ENCODE data around the gene EBP. TPM values are rescaled to one million over a fixed set of nuclear protein-coding genes. Genes with fewer than 3 reads are reported as not detected.
A peak's percentile ranks its signal among the peaks of the same experiment; 100 is the strongest.

Gene EBP
- polyA plus RNA-seq, 1 donor (not counting 4 experiments of a cell fraction or from before 2014, with no cell fraction given), result 194 TPM

DNA sequence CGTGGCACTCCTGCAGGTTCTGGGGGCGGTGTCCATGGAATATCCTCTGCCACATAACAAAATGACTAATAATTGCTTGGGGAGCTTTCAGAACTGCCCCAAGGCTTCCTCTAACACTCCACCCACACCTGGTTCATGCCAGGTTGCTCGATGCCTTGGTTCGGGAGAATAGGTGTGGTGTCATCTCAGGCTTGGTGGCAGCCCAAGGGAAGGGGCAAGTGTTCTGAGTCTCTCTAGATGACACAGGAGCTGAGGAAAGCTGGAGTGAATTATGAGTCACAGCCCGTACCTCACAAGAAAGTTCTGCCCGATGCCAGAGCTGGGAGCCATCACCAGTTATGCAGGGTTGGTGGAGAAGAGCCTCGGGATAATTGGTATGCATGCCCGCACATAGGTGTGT is 30.9 kb upstream of the EBP start:
- dilution Hi-C loops (cut with MboI; ENCODE audit: extremely low pct_ligation_motif_present, low sequenced_read_pairs), result no loop called here
- Histone ChIP-seq H3K27ac (ENCODE audit: control insufficient read depth, insufficient read depth, low read length) (peak overlapping the region; percentile 68), H3K4me3 (ENCODE audit: control insufficient read depth in 2 of 3, extremely low read depth in 1 of 3, insufficient read depth in 2 of 3, low read depth in 1 of 3, low read length in 3 of 3) (no peak overlapping the region), H3K27me3 (ENCODE audit: control insufficient read depth, extremely low read depth, insufficient read depth, low read length) (no peaks in the 10 kb centered on the region), H3K9me1 (ENCODE audit: control insufficient read depth, extremely low read depth, insufficient read depth, low read length) (no peaks in the 10 kb centered on the region), H3K9ac (ENCODE audit: control insufficient read depth, extremely low read depth, insufficient read depth, low read length) (peak overlapping the region; percentile 50), H3K4me2 (ENCODE audit: control insufficient read depth, extremely low read depth, insufficient read depth, low read depth, low read length) (peak overlapping the region; percentile 11), H3K4me1 (ENCODE audit: control insufficient read depth, extremely low read depth, insufficient read depth, low read length) (peaks cover 37% of the 10 kb centered on the region), H2AFZ (ENCODE audit: control insufficient read depth, low read length) (no peak overlapping the region), H3K9me3 (ENCODE audit: control insufficient read depth, low read depth, low read length) (peaks cover 3% of the 10 kb centered on the region), H4K20me1 (ENCODE audit: control insufficient read depth, extremely low read depth, insufficient read depth, low read length) (no peaks in the 10 kb centered on the region), H3K79me2 (ENCODE audit: control insufficient read depth, insufficient read depth, low read length) (no peaks in the 10 kb centered on the region), H3K36me3 (ENCODE audit: control insufficient read depth in 2 of 2, extremely low read depth in 1 of 2, insufficient read depth in 2 of 2, low read length in 2 of 2) (no peaks in the 10 kb centered on the region)
- TF ChIP-seq EZH2 (IDR thresholded peaks at IDR 0.05; ENCODE audit: low read length), result no peak
- TF ChIP-seq, protein P1, sequence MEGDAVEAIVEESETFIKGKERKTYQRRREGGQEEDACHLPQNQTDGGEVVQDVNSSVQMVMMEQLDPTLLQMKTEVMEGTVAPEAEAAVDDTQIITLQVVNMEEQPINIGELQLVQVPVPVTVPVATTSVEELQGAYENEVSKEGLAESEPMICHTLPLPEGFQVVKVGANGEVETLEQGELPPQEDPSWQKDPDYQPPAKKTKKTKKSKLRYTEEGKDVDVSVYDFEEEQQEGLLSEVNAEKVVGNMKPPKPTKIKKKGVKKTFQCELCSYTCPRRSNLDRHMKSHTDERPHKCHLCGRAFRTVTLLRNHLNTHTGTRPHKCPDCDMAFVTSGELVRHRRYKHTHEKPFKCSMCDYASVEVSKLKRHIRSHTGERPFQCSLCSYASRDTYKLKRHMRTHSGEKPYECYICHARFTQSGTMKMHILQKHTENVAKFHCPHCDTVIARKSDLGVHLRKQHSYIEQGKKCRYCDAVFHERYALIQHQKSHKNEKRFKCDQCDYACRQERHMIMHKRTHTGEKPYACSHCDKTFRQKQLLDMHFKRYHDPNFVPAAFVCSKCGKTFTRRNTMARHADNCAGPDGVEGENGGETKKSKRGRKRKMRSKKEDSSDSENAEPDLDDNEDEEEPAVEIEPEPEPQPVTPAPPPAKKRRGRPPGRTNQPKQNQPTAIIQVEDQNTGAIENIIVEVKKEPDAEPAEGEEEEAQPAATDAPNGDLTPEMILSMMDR (optimal IDR thresholded peaks at IDR 0.05 in 1 of 3, IDR thresholded peaks at IDR 0.05 in 1 of 3, conservative IDR thresholded peaks at IDR 0.05 in 1 of 3; ENCODE audit: extremely low read depth in 1 of 3, insufficient read depth in 2 of 3, low read length in 3 of 3), result no peak
- peak; percentile 80 for FAIRE-seq
- peak; percentile 87 for DNase-seq (ENCODE audit: low read depth, low spot score)

DNA sequence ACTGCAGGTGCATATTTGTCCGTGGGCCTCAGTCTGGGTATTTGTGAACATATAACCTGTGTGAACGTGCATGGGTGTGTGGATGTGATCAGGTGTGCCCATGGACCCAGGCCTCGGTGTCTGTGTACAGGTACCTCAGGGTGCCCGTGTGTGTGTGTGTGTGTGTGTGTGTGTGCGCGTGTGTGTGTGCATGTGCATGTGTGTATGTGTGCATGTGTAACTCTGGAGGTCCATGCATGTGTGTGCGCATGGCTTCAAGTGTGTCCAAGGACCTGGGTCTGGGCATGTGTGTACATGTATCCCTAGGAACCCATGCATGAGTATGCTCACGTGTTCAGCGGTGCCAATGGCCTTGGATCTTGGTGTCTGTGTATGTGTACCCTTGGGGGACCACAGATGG is 29.8 kb upstream of the EBP start:
- H4K20me1 ChIP-seq (ENCODE audit: control insufficient read depth, extremely low read depth, insufficient read depth, low read length), result no peaks in the 10 kb centered on the region
- DNase-seq (ENCODE audit: low read depth, low spot score), result no peak
- peak overlapping the region; percentile 50 for H3K4me2 ChIP-seq (ENCODE audit: control insufficient read depth, extremely low read depth, insufficient read depth, low read depth, low read length)
- no peaks in the 10 kb centered on the region for H3K36me3 ChIP-seq (ENCODE audit: control insufficient read depth in 2 of 2, extremely low read depth in 1 of 2, insufficient read depth in 2 of 2, low read length in 2 of 2)
- peaks cover 37% of the 10 kb centered on the region for H3K4me1 ChIP-seq (ENCODE audit: control insufficient read depth, extremely low read depth, insufficient read depth, low read length)
- peaks cover 3% of the 10 kb centered on the region for H3K9me3 ChIP-seq (ENCODE audit: control insufficient read depth, low read depth, low read length)
- H3K4me3 ChIP-seq (ENCODE audit: control insufficient read depth in 2 of 3, extremely low read depth in 1 of 3, insufficient read depth in 2 of 3, low read depth in 1 of 3, low read length in 3 of 3), result no peak overlapping the region
- H3K79me2 ChIP-seq (ENCODE audit: control insufficient read depth, insufficient read depth, low read length), result no peaks in the 10 kb centered on the region
- H2AFZ ChIP-seq (ENCODE audit: control insufficient read depth, low read length), result no peak overlapping the region
- TF ChIP-seq, protein P1 (optimal IDR thresholded peaks at IDR 0.05 in 1 of 3, IDR thresholded peaks at IDR 0.05 in 1 of 3, conservative IDR thresholded peaks at IDR 0.05 in 1 of 3; ENCODE audit: extremely low read depth in 1 of 3, insufficient read depth in 2 of 3, low read length in 3 of 3), result no peak
- no peak for TF ChIP-seq EZH2 (IDR thresholded peaks at IDR 0.05; ENCODE audit: low read length)
- H3K9me1 ChIP-seq (ENCODE audit: control insufficient read depth, extremely low read depth, insufficient read depth, low read length), result no peaks in the 10 kb centered on the region
- peak overlapping the region; percentile 62 for H3K27ac ChIP-seq (ENCODE audit: control insufficient read depth, insufficient read depth, low read length)
- FAIRE-seq, result no peak
- peak overlapping the region; percentile 32 for H3K9ac ChIP-seq (ENCODE audit: control insufficient read depth, extremely low read depth, insufficient read depth, low read length)
- dilution Hi-C loops (cut with MboI; ENCODE audit: extremely low pct_ligation_motif_present, low sequenced_read_pairs), result no loop called here
- no peaks in the 10 kb centered on the region for H3K27me3 ChIP-seq (ENCODE audit: control insufficient read depth, extremely low read depth, insufficient read depth, low read length)
